GM21576 (cell line): ENCODE measurements around the gene ROBO1.

Experiments
- ATAC-seq: cut with Tn5 transposase; IDR thresholded peaks from one replicate; pipeline ENCODE4 v1.9.1; 2021; ENCODE audit warnings: mild to moderate bottlenecking, moderate library complexity; ENCODE audit not compliant: unreplicated experiment

Gene ROBO1

GRCh38 chr3:79103307-79103706 is 664.5 kb downstream of the ROBO1 start:
- no peak for ATAC-seq

DNA sequence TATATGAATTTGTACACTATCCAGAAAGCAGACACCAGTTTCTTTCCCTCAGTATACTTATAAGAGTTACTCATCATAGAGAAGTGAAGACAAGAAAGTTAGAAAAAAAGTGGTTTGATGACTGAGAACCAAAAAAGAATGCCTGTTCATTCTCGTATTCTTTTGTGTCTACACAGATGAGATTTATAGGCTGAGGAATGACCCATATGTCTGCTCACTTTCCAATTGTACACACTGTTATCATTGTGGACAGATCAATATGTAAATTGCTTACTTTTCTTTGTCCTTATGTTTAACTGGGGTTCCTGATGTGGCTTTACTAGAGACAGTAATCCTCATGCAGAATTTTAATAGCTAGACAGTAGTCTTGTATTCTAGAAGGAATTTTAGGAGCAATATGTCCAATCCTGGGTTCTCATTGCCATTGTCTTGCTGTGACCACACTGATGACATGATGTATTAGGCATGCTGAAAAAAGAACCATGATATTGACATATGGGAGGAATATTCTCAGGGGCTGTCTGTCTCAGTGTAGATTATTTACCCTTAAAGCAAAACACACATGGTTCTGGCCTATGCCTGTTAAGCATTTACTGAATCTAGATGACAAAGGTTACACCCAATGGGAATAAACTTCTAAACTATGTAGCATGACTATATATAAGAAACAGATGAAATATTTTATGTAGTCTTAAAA is 669.7 kb downstream of the ROBO1 start:
- no peak for ATAC-seq

- ATAC-seq, result no peak
These were observed 673.1 kb downstream of the ROBO1 start for GRCh38 chr3:79094654-79095053.

- ATAC-seq, result peak; percentile 93
These were observed 681.3 kb downstream of the ROBO1 start for GRCh38 chr3:79086514-79086913.

GRCh38 chr3:79085171-79085570 is 682.6 kb downstream of the ROBO1 start:
- no peak for ATAC-seq

- no peak for ATAC-seq
These were observed 686.5 kb downstream of the ROBO1 start for GRCh38 chr3:79081335-79081734.

DNA sequence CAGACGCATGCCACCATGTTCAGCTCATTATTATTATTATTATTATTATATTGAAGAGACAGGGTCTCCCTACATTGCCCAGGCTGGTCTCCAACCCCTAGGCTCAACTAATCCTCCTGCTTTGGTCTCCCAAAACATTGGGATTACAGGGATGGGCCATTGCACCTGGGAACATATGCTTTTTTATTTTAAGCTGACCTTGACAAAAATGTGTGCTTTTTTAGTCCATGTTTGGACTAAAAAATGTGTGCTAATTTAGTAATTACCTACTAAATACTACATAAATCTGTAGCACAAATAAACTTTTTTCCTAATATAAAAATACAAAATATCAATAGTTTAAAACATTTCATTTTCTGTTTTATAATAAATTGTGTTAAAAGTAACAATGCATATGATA is 693.2 kb downstream of the ROBO1 start:
- no peak for ATAC-seq

- ATAC-seq, result no peak
These were observed 700.1 kb downstream of the ROBO1 start for GRCh38 chr3:79067734-79068133.

DNA sequence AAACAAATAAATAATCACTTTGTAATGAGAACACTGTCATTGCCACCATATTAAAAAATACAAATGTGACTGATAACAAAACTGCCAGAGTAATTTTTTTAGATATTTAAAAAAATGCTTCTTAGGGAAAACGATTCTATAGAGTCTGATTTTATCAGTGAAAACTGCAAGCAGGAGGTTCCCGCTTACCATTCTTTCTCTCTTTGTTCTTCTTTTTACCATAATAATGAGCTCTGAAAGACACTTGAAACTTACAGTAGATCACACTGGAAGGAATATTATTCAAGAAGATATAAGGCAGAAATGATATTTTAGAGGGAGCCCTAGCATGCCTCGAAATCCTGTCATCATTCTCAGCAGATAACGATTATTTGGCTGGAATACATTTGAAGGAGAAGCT is 701.3 kb downstream of the ROBO1 start:
- no peak for ATAC-seq

DNA sequence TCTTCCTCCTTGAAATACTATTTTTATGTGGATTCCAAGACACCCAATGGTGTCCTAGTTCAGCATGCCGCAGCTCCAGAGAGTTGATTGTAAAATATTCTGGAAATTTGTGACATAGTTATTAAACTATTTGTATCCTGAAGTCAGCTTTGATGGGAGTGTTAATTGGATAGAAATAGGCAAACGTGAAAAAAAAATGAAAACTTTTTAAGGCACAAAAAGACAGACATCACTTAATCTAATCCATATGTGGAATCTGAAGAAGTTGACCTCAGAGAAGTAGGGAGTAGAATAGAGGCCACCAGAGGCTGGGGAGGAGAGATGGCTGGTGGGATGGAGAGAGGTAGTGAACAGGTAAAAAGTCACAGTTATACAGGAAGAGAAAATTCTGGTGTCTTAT is 704.2 kb downstream of the ROBO1 start:
- ATAC-seq, result no peak

- no peak for ATAC-seq
These were observed 710.0 kb downstream of the ROBO1 start for GRCh38 chr3:79057756-79058155.

- ATAC-seq, result no peak
These were observed 711.3 kb downstream of the ROBO1 start for GRCh38 chr3:79056498-79056897.

- no peak for ATAC-seq
These were observed 715.6 kb downstream of the ROBO1 start for GRCh38 chr3:79052054-79052681.

DNA sequence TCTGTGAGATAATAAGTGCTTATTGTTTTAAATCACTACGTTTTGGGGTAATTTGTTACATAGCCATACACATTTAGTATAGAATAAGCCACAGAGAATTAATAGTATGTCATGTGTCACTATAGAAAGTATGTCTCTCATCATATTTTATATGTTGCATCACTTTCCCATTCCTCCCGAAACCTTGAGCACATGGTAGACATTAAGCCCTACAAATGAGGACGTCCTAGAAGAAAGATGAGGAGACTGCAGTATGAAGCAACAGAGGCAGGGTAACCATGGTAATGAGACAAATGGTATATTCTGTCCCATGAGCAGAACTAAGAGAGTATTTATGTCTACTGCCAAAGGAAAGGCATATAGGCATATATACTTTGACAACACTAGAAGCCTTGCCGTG is 720.2 kb downstream of the ROBO1 start:
- ATAC-seq, result no peak

DNA sequence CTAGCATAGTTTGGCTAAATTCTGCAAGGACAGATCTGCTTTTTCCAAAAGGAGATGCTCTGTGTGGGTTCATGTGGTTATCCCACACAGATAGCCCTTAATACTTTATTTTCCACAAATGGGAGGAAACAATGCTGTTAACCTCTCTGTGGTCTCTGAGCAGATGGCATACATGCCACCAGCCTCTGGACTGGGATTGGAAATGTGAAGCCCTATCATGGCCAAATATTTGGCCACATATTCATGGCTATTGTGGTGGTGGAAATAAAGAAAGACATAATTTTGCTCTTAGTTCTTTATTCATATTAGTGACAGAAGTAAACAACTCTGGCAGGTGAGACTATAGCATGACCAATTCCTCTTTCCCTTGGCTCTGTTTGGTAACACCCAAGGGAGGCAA is 726.2 kb downstream of the ROBO1 start:
- ATAC-seq, result no peak

GRCh38 chr3:79040701-79041100 is 727.1 kb downstream of the ROBO1 start:
- ATAC-seq, result no peak

DNA sequence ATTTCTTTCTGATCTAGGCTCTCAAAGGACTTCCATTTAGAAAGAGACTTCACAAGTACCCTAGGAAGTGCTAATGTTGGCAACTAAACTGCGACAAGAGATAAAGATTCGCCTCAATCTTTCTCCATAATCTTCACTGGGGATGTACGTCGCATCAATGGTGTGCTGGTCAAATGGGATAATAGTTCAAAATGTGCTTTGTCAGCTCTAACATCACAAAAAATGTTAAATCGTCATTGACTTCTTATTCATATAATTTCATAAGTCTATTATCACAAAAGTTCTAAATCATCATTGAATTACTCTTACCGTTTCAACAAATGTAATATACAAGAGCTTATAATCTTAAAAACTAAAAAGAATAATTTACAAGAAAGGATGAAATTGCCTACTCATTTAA is 727.7 kb downstream of the ROBO1 start:
- ATAC-seq, result no peak

DNA sequence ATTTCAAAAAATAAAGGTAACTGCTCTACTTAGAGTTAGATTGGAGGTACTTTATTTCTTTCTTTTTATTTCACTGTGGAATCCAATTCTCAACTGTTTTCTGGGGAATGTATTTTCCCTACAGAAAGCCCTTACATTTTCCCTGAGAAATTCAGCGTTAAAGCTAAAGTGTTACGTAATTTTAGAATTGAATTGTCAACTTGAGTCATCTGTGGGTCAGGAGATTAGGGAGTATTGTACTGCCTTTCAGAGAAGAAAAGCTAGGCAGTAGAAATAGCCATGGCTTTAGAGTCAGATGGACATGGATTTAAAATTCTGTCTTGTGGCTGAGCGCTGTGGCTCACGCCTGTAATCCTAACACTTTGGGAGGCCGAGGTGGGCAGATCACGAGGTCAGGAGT is 728.6 kb downstream of the ROBO1 start:
- no peak for ATAC-seq

- no peak for ATAC-seq
These were observed 729.2 kb downstream of the ROBO1 start for GRCh38 chr3:79038636-79039035.

GRCh38 chr3:79038057-79038456 is 729.7 kb downstream of the ROBO1 start:
- ATAC-seq, result no peak

DNA sequence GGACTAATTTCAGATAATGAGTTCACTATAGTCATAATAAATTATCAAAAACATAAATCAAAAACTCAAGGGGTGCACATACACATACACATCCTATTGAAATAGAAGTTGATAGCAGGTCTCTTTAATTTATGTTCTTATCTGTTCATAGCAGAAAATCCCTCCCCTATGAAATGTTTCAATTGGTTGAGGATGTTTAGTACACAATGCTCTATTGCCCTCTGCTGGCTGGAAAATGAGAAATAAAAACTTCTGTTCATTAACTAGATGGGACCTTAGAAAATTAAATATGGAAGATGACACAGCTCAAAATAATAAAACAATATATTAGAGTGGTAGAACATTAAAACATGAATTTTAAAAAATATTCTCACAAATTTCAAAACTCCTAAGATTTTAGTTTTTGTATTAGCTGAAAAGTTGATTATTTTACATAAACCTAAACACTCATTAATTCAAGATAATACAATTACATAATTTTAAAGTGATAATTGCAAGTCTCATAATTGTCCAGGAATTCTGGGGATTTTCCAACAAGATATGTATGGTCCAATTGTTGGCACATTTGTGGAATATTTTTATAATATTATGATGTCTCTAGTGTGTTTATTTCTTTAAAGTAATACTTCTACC is 735.0 kb downstream of the ROBO1 start:
- peak; percentile 50 for ATAC-seq

GRCh38 chr3:79030157-79030556 is 737.6 kb downstream of the ROBO1 start:
- ATAC-seq, result no peak
